GM21526 (cell line): ENCODE results near the gene PCNP.
A peak's percentile ranks its signal among the peaks of the same experiment; 100 is the strongest.
"Not testable (repeated sequence)": the region's sequence is repeated elsewhere in the genome, so short reads cannot be mapped to it uniquely, and the experiment has no call there.

ENCODE experiments used
- ATAC-seq: cut with Tn5 transposase; IDR thresholded peaks from one replicate; pipeline ENCODE4 v1.9.1; 2021; ENCODE audit warnings: moderate library complexity; ENCODE audit not compliant: unreplicated experiment, low FRiP score

PCNP gene

DNA sequence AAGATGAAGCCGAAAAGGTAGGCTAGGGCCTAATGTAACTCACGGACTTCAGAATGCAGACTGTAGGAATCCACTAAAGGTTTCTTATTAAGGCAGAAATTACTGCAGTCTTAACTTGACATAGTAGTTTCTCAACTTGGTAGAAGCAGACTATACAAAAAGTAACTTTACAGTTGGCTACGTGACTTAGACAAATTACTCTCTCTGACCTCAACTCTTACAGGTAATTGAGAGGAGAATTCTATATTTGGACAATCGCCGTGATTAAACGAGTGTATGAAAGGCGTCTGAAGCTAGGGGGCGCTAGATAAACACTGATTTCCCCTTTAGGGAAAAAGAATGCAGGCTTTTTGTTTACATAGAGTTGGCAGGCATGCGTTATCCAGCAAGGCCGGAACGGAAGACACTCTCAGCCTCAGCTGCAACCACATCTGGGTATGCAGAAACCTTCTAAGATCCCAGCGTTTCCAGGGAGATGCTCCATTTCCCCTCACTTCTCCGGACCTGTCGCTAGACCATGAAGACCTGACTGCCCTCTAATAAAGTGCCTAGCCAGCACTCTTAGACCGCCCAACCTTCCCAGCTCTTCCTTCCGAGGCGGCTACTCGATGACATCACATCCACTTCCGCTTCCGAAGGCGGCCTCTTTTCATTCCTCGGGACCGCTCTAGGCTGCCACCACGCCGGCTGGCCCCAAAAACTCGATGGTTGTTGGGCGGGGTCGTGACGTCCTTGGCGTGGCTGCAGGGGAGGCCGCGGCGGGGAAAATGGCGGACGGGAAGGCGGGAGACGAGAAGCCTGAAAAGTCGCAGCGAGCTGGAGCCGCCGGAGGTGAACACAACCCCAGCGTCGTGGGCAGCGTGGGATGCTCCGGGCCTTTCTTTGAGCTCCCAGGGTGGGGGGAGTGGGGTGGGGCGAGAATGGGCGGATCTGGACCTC is at the start of gene PCNP:
PCNP (plus strand) TSS at position 732 of the 939 bp plus-strand sequence; CDS start at position 768, 36 bp downstream.
- ATAC-seq = peak; percentile 82

GRCh38 chr3:101527441-101527840 is 46.5 kb upstream of the PCNP start:
- ATAC-seq = no peak

- ATAC-seq = no peak
These were observed 46.1 kb upstream of the PCNP start for GRCh38 chr3:101527906-101528305.

DNA sequence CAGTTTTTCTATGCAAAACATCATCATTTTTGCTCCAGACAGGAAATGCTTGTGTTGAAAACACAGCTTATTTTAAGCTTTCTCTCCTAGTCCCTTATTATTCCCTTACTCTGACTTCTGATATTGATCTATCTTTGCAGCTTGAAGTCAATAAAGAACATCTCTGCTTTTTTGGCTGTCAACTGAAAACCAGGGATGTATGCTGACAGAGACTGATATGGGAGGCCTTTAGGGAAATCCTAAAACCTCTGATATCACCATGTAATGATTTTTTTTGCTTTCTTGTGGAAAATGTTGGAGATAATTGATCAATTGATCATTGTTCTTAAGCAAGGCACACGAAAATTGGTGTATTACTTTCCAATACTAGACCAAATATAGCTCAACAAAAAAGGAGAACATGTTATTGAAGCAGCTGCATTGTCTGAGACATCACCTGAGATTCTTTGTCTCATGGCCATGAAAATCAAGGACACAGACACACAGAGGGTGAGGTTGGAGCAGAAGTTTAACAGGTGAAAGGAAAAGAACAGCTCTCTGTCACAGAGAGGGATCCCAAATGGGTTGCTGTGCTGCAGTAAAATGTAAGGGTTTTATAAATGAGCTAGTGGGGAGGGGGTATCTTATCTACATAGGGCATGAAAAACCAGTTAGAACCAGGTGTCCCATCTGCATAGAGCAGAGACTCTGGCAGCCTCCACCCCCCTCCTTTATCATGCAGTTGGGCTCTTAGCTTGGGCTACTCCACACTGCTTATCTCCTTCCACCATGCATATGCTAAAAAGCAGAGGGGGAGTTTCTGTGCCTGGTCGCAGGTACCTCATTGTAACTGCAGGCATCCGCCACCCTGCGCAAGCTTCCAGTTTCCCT is 43.9 kb upstream of the PCNP start:
- no peak for ATAC-seq

GRCh38 chr3:101530686-101531047 is 43.3 kb upstream of the PCNP start:
- ATAC-seq = no peak

- no peak for ATAC-seq
These were observed 42.4 kb upstream of the PCNP start for GRCh38 chr3:101531473-101532086.

DNA sequence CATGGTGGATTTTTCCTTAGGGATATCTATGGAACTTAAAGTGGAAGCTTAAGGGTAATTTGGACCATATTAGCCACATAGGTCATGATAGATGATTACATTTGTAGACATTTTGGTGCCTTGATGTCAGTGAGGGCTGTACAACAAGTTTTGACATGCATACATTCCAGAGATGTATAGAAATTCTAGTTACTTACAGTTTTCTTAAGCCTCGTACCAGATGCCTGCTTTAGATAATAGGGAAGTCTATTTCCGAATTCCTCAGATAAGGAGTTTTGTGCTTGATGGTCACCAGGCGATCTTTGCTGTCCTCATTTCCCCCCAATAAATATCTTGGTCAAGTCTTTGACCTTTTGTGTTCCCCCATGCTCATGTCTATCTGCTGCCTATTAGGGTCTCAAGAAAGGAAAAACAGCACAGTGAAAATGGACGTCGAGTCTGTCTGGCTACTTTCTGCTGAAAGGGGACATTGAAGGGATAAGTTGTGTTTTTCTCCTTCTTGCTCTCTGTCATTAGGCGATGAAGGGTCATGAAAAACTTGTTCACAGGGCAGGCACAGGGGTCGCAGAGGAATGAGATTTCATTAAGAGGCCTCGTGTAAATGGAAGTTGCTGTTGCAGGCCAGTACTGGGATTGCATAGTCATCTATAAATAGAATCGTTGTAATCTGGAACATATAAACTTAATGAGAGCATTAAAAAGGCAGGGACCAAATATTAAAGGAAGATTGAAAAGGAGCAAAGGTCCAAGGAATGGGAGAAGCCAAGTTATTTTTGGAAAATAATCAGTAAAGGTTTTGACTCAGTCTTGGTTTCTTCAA is 41.0 kb upstream of the PCNP start:
- no peak for ATAC-seq

GRCh38 chr3:101533603-101533968 is 40.4 kb upstream of the PCNP start:
- no peak for ATAC-seq

GRCh38 chr3:101535221-101535620 is 38.8 kb upstream of the PCNP start:
- ATAC-seq = no peak

DNA sequence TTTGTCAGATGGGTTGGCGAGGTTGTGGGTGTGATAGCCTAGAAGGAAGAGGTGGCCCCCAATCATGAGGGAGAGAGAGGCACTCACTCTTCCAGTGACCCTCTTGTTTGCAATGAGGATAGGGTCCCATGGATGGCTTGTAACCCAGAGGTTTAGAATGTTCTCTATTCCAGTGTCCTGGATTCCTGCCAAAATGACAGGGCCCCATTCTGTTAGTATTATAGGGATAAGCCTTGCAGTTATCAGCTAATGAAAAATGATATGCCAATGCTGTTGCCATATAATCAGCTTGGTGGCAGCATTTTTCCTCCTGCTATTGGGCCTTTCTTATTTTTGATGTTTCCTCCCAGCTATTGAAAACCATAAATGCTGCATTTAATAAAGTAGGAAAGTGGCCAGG is 37.7 kb upstream of the PCNP start:
- no peak for ATAC-seq

GRCh38 chr3:101536955-101537354 is 37.0 kb upstream of the PCNP start:
- ATAC-seq = not testable (repeated sequence)

DNA sequence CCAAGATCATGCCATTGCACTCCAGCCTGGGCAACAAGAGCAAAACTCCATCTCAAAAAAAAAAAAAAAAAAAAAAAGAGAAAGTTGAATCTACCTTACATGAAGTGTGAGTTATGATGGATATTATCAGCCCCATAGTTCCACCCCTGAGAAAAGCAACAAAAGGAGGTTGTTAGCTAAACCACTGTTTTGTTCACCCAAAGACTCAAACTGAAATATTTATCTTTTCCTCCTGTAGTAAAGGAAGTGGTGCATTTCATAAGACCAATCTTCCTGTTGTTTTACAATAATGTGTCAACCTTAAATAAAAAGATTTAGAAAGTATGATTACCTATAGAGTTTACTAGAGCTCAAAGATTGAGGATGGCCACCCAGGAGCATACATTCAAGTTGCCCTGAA is 31.0 kb upstream of the PCNP start:
- ATAC-seq = no peak

DNA sequence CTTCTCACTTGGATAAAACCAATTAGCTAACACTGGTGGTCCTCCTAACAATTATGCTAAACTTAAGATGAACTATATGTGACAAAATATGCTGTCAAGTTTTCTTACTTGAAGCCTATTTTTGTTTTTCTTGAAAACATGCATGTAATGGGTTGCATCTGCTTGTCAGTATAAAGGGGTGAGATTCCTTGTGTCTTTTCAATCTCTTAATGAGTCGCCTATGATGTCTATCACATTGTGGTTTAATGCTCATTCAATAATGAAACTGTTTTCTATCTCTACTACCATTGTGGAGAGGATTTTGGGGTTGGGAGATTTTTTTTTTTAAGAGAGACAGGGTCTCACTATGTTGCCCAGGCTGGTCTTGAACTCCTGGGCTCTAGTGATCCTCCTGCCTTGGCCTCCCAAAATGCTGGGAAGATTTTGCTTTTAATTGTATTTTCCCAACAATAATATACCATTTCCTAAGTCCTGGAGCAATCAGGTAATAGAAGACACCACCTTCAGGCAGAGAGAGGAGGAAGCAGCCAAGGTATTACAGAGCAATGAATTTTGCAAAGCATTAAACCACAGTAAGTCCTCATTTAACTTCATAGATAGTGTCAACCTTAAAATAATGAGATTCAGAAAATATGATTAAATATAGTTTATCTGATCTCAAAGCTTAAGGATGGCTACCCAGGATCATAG is 29.7 kb upstream of the PCNP start:
- no peak for ATAC-seq

- no peak for ATAC-seq
These were observed 25.4 kb upstream of the PCNP start for GRCh38 chr3:101548527-101549105.

DNA sequence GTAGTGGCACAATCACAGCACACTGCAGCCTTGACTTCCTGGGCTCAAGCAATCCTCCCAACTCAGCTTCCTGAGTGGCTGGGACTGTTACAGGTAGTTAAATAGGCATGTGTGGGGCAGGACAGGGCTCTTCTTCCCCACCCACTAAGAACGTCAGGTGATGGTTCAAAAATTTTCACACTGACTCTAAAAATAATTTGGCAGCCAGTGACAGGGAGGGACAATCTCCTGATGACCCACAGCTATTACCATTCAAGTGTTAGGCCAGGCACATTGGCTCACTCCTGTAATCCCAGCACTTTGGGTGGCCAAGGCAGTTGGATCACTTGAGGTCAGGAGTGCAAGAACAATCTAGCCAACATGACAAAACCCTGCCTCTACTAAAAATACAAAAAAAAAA is 24.5 kb upstream of the PCNP start:
- no peak for ATAC-seq

- not testable (repeated sequence) for ATAC-seq
These were observed 22.5 kb upstream of the PCNP start for GRCh38 chr3:101551359-101552081.

- ATAC-seq = not testable (repeated sequence)
These were observed 20.6 kb upstream of the PCNP start for GRCh38 chr3:101553381-101553780.

DNA sequence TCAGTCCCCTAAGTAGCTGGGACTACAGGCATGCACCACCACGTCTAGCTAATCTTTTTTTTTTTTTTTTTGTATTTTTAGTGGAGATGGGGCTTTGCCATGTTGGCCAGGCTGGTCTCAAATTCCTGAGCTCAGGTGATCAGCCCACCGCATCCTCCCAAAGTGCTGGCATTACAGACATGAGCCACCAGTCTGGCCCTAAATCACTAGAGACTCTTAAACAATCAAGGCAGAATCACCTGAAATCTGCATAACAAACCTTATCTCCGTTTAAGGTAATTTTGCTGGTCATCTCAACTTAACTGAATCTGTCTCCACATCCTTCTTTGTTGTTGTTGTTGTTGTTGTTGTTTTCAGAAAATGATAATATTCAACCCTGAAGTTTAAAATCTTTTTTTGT is 17.9 kb upstream of the PCNP start:
- ATAC-seq = no peak
